Mesothelial cell of epicardium (in vitro differentiated cells): ENCODE measurements around the gene SPAG6. TPM values are rescaled to one million over a fixed set of nuclear protein-coding genes. Genes with fewer than 3 reads are reported as not detected.

Experiments used
- DNase-seq, 2 experiments: peaks; one replicate each; pipeline ENCODE4 v3.0.0; 2021; ENCODE audit warnings: low spot score in 2 of 2; ENCODE audit not compliant: unreplicated experiment in 2 of 2
- H3K27ac Mint-ChIP-seq: 2 replicates; pipeline ENCODE4 v1.8.0; 2021; ENCODE audit warnings: mixed read lengths
- H3K27me3 Mint-ChIP-seq: 2 replicates; pipeline ENCODE4 v1.8.0; 2021; ENCODE audit warnings: low read depth, mixed read lengths
- H3K36me3 Mint-ChIP-seq: 2 replicates; pipeline ENCODE4 v1.8.0; 2021; ENCODE audit warnings: mixed read lengths
- H3K4me1 Mint-ChIP-seq: 2 replicates; pipeline ENCODE4 v1.8.0; 2021; ENCODE audit warnings: mixed read lengths
- H3K4me3 Mint-ChIP-seq: 2 replicates; pipeline ENCODE4 v1.8.0; 2021; ENCODE audit warnings: mild to moderate bottlenecking, moderate library complexity, mixed read lengths
- H3K9me3 Mint-ChIP-seq: 2 replicates; pipeline ENCODE4 v1.8.0; 2021; ENCODE audit warnings: mixed read lengths
- total RNA-seq: library from RNA; stranded (reverse); gene quantifications from 3 replicates; pipeline ENCODE4 v1.2.1, GENCODE V29; 2021
- TF ChIP-seq, protein P1 (sequence below): fragments of 200-600 bp; sonication (generic); IDR thresholded peaks from one replicate; pipeline ENCODE4 v1.5.0; 2021; ENCODE audit warnings: antibody characterized with exemption; ENCODE audit not compliant: unreplicated experiment

The SPAG6 gene
- total RNA-seq, 1 donor from 2014 or later: 0.16 TPM

DNA sequence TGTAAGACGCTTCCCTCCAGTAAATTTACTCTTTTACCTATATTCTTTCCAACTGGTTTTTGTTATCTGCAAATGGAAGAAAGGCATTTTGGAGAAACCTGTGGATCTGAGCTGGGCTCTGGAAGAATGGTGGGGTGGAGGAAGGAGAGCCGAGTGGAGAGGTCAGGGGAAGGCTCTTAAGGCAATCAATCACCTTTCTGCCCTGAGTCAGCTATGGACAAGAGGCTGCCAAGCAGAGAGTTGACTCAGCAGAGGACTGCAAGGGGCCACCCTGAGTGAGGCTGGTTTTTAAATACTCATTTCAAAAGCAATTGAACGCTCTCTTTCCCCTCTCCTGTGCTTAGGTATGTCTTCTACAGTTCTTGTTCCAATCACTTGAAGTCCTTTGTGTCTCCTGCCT lies 81.8 kb downstream of the SPAG6 start:
- Mint-ChIP-seq H3K4me1 (peaks cover 38% of the 10 kb centered on the region), H3K27me3 (no peaks in the 10 kb centered on the region), H3K27ac (peak overlapping the region; percentile 64), H3K9me3 (peaks cover 10% of the 10 kb centered on the region), H3K36me3 (no peaks in the 10 kb centered on the region), H3K4me3 (no peak overlapping the region)
- TF ChIP-seq, protein P1, sequence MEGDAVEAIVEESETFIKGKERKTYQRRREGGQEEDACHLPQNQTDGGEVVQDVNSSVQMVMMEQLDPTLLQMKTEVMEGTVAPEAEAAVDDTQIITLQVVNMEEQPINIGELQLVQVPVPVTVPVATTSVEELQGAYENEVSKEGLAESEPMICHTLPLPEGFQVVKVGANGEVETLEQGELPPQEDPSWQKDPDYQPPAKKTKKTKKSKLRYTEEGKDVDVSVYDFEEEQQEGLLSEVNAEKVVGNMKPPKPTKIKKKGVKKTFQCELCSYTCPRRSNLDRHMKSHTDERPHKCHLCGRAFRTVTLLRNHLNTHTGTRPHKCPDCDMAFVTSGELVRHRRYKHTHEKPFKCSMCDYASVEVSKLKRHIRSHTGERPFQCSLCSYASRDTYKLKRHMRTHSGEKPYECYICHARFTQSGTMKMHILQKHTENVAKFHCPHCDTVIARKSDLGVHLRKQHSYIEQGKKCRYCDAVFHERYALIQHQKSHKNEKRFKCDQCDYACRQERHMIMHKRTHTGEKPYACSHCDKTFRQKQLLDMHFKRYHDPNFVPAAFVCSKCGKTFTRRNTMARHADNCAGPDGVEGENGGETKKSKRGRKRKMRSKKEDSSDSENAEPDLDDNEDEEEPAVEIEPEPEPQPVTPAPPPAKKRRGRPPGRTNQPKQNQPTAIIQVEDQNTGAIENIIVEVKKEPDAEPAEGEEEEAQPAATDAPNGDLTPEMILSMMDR: no peak
- DNase-seq: no peak

DNA sequence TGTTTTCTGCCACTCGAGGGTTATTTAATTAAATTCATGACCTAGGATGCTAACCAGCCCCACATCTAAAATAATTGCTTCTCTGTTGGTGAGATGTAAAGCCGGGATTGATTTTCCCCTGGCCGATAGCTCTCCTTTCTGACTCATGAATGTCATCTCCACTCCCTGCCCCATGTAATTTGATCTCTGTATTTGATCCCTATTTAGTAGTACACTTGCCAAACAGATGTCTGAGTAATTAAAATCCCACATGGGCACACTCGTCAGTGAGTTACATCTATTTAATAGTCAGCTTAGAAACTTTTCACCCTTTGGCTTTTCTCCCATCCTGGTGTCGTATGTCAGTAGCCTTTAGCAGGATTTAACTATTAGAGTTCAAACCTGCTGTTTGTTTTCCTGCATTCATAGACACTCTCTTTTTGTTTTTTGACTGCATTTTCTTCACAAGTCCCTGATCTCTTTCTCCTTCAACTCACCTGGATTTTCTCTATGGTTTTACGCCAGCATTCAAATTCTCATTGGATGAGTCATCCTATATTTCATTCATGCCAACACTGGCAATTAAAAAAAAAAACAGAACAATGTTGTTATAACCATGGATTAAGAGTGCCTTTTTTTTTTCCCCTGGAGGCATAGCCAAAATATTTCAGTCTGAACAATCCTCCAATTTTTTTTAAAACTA lies 82.7 kb downstream of the SPAG6 start:
- H3K4me1 Mint-ChIP-seq: peaks cover 38% of the 10 kb centered on the region
- DNase-seq: no peak
- H3K27me3 Mint-ChIP-seq: no peaks in the 10 kb centered on the region
- TF ChIP-seq, protein P1: no peak
- peaks cover 6% of the 10 kb centered on the region for H3K9me3 Mint-ChIP-seq
- H3K36me3 Mint-ChIP-seq: no peaks in the 10 kb centered on the region
- H3K27ac Mint-ChIP-seq: peak overlapping the region; percentile 87
- peak overlapping the region; percentile 15 for H3K4me3 Mint-ChIP-seq

DNA sequence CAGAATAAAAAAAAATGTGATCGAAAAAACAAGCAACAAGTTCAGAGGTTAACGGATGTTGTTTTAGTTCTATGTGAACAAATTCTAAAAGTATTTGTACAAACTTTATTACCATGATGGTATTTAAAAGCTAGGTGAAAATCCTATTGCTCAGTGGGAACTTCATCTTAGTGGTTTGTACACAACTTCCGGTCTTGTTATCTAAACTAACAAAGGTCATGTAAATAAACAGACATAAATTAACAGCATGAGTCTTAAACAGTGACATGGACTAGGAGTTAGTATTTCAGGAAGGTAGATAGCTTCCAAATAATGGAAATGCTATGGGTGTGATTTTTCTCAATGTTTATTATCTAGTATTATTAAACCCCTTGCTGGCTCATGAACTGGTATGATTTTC lies 83.8 kb downstream of the SPAG6 start:
- Mint-ChIP-seq H3K36me3 (no peaks in the 10 kb centered on the region), H3K27me3 (no peaks in the 10 kb centered on the region), H3K27ac (peak overlapping the region; percentile 82), H3K4me1 (peaks cover 45% of the 10 kb centered on the region), H3K4me3 (no peak overlapping the region), H3K9me3 (peaks cover under 1% of the 10 kb centered on the region)
- DNase-seq: no peak
- TF ChIP-seq, protein P1: no peak

DNA sequence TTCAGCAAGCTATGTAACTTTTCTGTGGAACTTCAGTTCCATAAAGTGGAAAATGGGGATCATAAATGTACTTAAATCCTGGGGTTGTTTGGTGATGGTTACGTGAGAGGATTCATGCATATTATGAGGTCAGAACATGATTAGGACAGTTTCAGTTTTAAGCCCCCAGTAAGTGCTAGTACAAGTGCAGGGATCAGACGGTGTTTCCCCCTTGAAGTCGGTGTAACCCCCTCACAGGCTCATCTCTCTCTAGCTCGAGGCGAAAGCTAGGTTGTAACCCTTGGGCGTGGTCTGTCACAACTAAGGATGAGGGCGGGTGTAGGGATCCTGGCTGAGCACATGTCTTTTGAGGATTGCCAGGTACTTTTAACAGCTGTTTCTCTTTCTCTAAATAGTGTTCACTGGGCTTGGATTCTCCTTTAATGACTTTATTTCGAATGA lies 84.7 kb downstream of the SPAG6 start:
- TF ChIP-seq, protein P1: no peak
- Mint-ChIP-seq H3K4me3 (no peak overlapping the region), H3K27me3 (no peaks in the 10 kb centered on the region), H3K9me3 (no peaks in the 10 kb centered on the region), H3K36me3 (no peaks in the 10 kb centered on the region), H3K27ac (peak overlapping the region; percentile 82), H3K4me1 (peaks cover 52% of the 10 kb centered on the region)
- DNase-seq: no peak

DNA sequence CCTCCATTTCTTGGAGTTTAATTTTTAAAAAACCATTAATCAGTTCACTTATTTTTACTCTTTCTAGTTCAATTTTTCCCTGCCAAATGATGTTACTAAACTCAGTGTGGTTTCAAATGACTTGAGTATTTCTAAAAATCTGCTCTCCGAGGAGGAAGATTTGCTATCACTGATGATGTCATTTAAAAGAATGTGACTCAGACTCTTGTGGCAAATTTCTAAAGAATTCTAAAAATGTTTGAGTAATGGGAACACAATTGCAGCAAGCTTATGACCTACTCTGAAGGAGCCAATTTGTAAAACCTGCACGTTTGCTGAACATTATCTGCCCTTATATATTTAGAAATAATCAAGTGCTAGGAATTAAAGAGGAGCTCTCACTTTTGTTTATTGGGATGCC lies 88.6 kb downstream of the SPAG6 start:
- DNase-seq: no peak
- TF ChIP-seq, protein P1: no peak
- Mint-ChIP-seq H3K27ac (peak overlapping the region; percentile 80), H3K27me3 (no peaks in the 10 kb centered on the region), H3K4me1 (peaks cover 54% of the 10 kb centered on the region), H3K36me3 (no peaks in the 10 kb centered on the region), H3K4me3 (no peak overlapping the region), H3K9me3 (no peaks in the 10 kb centered on the region)

DNA sequence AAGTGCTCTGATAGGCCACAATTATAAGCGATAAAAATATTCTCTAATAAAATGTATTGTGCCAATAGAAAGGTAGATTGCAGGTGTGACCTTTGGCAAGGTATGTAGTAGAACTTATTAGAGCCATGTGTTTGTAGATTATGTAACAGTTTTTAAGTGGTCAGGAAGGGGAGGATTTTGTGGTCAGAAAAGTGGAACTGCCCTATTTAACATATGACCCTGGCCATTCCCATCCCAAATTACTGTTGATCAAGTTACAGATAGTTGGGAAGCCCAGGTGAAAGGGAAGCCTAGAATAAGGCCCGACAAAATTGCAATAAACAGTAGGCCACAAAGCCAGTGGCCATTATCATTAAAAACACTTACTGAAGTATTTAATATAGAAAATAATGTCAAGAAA lies 89.2 kb downstream of the SPAG6 start:
- TF ChIP-seq, protein P1: no peak
- Mint-ChIP-seq H3K9me3 (no peaks in the 10 kb centered on the region), H3K27ac (peak overlapping the region; percentile 80), H3K27me3 (no peaks in the 10 kb centered on the region), H3K4me3 (no peak overlapping the region), H3K4me1 (peaks cover 54% of the 10 kb centered on the region), H3K36me3 (no peaks in the 10 kb centered on the region)
- no peak for DNase-seq
